CD14-positive monocyte (primary cell): Measurements from ENCODE around the gene FARP1. TPM values are rescaled to one million over a fixed set of nuclear protein-coding genes. Genes with fewer than 3 reads are reported as not detected.

Source experiments
- DNase-seq, 3 donors: peaks; one replicate each; pipeline ENCODE4 v3.0.0-alpha.2; 2011 to 2022
- H2AFZ ChIP-seq: 2 replicates; pipeline ENCODE4 v1.6.0; 2012; ENCODE audit warnings: mild to moderate bottlenecking, low read depth, low read length, inconsistent platforms; ENCODE audit not compliant: insufficient read depth, poor library complexity, severe bottlenecking
- H3K27ac ChIP-seq, 2 donors: 1 replicate in 1 of 2; 2 replicates in 1 of 2; pipeline ENCODE4 v1.5.1; 2012 to 2013; ENCODE audit warnings: low read length in 2 of 2, control low read depth in 1 of 2, inconsistent platforms in 1 of 2, low read depth in 1 of 2, mild to moderate bottlenecking in 1 of 2
- H3K27me3 ChIP-seq, 2 donors: one replicate each; pipeline versions ENCODE4 v1.6.0 to v1.6.1; 2011 to 2013; ENCODE audit warnings: low read length in 2 of 2; ENCODE audit not compliant: control insufficient read depth in 2 of 2, insufficient read depth in 2 of 2
- H3K36me3 ChIP-seq, 2 donors: replicated peaks in 1 of 2; 1 replicate in 1 of 2; 2 replicates in 1 of 2; pipeline versions ENCODE4 v1.5.1 to v1.6.1; 2012 to 2013; ENCODE audit warnings: low read length in 2 of 2, control low read depth in 1 of 2, inconsistent platforms in 1 of 2, mild to moderate bottlenecking in 1 of 2; ENCODE audit not compliant: insufficient read depth in 2 of 2, control insufficient read depth in 1 of 2
- H3K4me1 ChIP-seq, 2 donors: 1 replicate in 1 of 2; 2 replicates in 1 of 2; pipeline versions ENCODE4 v1.5.1 to v1.6.1; 2012 to 2013; ENCODE audit warnings: low read length in 2 of 2, control low read depth in 1 of 2, inconsistent platforms in 1 of 2, mild to moderate bottlenecking in 1 of 2, moderate library complexity in 1 of 2; ENCODE audit not compliant: insufficient read depth in 2 of 2, control insufficient read depth in 1 of 2
- H3K4me2 ChIP-seq: replicated peaks from 2 replicates; pipeline ENCODE3; 2012; ENCODE audit warnings: low read length, moderate library complexity, mild to moderate bottlenecking; ENCODE audit not compliant: poor library complexity, severe bottlenecking; ENCODE audit errors: extremely low read depth
- H3K4me3 ChIP-seq, 3 experiments: fragments of 200-600 bp in 1 of 3; sonication (generic) in 1 of 3; replicated peaks in 1 of 3; 1 replicate in 2 of 3; 2 replicates in 1 of 3; pipeline ENCODE4 v1.5.1; 2011 to 2013; ENCODE audit warnings: low read length in 3 of 3, mild to moderate bottlenecking in 3 of 3, control low read depth in 2 of 3, low read depth in 2 of 3, inconsistent platforms in 1 of 3, moderate library complexity in 1 of 3
- H3K79me2 ChIP-seq: 2 replicates; pipeline ENCODE4 v1.6.0; 2012; ENCODE audit warnings: mild to moderate bottlenecking, control low read depth, inconsistent platforms, low read length, moderate library complexity; ENCODE audit not compliant: insufficient read depth
- H3K9ac ChIP-seq: 2 replicates; pipeline ENCODE4 v1.6.0; 2017; ENCODE audit warnings: low read length, mild to moderate bottlenecking; ENCODE audit not compliant: insufficient read depth, poor library complexity, severe bottlenecking
- H3K9me3 ChIP-seq, 2 donors: replicated peaks in 1 of 2; 1 replicate in 1 of 2; 2 replicates in 1 of 2; pipeline versions ENCODE4 v1.5.1 to v1.6.1; 2012 to 2013; ENCODE audit warnings: low read length in 2 of 2, control low read depth in 1 of 2; ENCODE audit not compliant: control insufficient read depth in 1 of 2, insufficient read depth in 1 of 2
- H4K20me1 ChIP-seq: 2 replicates; pipeline ENCODE4 v1.6.0; 2012; ENCODE audit warnings: mild to moderate bottlenecking, low read length, control low read depth, moderate library complexity; ENCODE audit not compliant: insufficient read depth
- H3K27ac Mint-ChIP-seq, 7 donors: one replicate each; pipeline ENCODE4 v1.8.0; 2020; ENCODE audit warnings: mild to moderate bottlenecking in 7 of 7, mixed read lengths in 7 of 7, moderate library complexity in 6 of 7, inconsistent platforms in 2 of 7
- H3K27me3 Mint-ChIP-seq, 3 donors: one replicate each; pipeline ENCODE4 v1.8.0; 2021 to 2022; ENCODE audit warnings: low read depth in 3 of 3, mild to moderate bottlenecking in 3 of 3, mixed read lengths in 3 of 3, moderate library complexity in 3 of 3, inconsistent platforms in 1 of 3
- H3K36me3 Mint-ChIP-seq, 2 donors: one replicate each; pipeline ENCODE4 v1.8.0; 2020; ENCODE audit warnings: mixed read lengths in 2 of 2, inconsistent platforms in 1 of 2, mild to moderate bottlenecking in 1 of 2
- H3K4me1 Mint-ChIP-seq: one replicate; pipeline ENCODE4 v1.8.0; 2020; ENCODE audit warnings: mild to moderate bottlenecking, mixed read lengths
- H3K4me3 Mint-ChIP-seq, 2 donors: one replicate each; pipeline ENCODE4 v1.8.0; 2020; ENCODE audit warnings: mild to moderate bottlenecking in 2 of 2, mixed read lengths in 2 of 2, moderate library complexity in 1 of 2
- H3K9me3 Mint-ChIP-seq, 7 donors: one replicate each; pipeline ENCODE4 v1.8.0; 2020 to 2022; ENCODE audit warnings: mixed read lengths in 7 of 7, mild to moderate bottlenecking in 6 of 7, moderate library complexity in 6 of 7, inconsistent platforms in 2 of 7
- CTCF ChIP-seq: fragments of 200-600 bp; IDR thresholded peaks from one replicate; pipeline ENCODE4 v1.8.0; 2022; ENCODE audit warnings: antibody characterized with exemption, mild to moderate bottlenecking
- WGBS: methylation state at CpG from one replicate; pipeline ENCODE4 v1.1.5; 2013; ENCODE audit warnings: missing lambda C conversion rate; ENCODE audit not compliant: insufficient coverage; 5-methylcytosine and 5-hydroxymethylcytosine counted together
- intact Hi-C, 2 donors: fragments of 100-400 bp; cut with micrococcal nuclease; formaldehyde crosslinking; loops; one replicate each; pipeline versions ENCODE4 v1.15.0 to v1.15.1; 2023
- polyA plus RNA-seq, 3 donors: library from polyadenylated mRNA; depleted of rRNA in 1 of 3; unstranded in 2 of 3; stranded (reverse) in 1 of 3; fragments of 300-500 nt in 2 of 3; fragments of >200 nt in 1 of 3; fragmentation: Illumina TruSeq in 2 of 3; gene quantifications; 1 replicate in 2 of 3; 2 replicates in 1 of 3; pipeline ENCODE4 v1.2.3, GENCODE V29; 2012 to 2021

Gene FARP1
- polyA plus RNA-seq, 3 donors, result 0.01 to 0.16 (median 0.12) TPM

- Histone ChIP-seq H3K4me1 (no peaks in the 10 kb centered on the region), H2AFZ (no peak overlapping the region), H3K9ac (no peak overlapping the region), H3K27me3 (no peaks in the 10 kb centered on the region), H3K4me3 (no peak overlapping the region), H3K27ac (no peak overlapping the region), H3K4me2 (no peak overlapping the region), H3K79me2 (no peaks in the 10 kb centered on the region), H4K20me1 (no peaks in the 10 kb centered on the region), H3K36me3 (no peaks in the 10 kb centered on the region), H3K9me3 (no peaks in the 10 kb centered on the region)
- Mint-ChIP-seq H3K4me3 (no peak overlapping the region), H3K27me3 (peaks cover 3% of the 10 kb centered on the region in 3 donors), H3K27ac (no peak overlapping the region), H3K9me3 (peaks cover 0 to 10% (median 5%) of the 10 kb centered on the region in 7 donors), H3K4me1 (no peaks in the 10 kb centered on the region), H3K36me3 (no peaks in the 10 kb centered on the region)
- DNase-seq, result no peak
- no peak for TF ChIP-seq CTCF
- 84% methylated on average over 6 of the region's 10 CpGs for WGBS
- intact Hi-C loops, result no loop called here
Observed at GRCh38 chr13:98111168-98112098, 31.5 kb upstream of the FARP1 start.

GRCh38 chr13:98112456-98112855 is 30.4 kb upstream of the FARP1 start:
- Histone ChIP-seq H4K20me1 (no peaks in the 10 kb centered on the region), H3K27ac (no peak overlapping the region), H3K79me2 (no peaks in the 10 kb centered on the region), H3K36me3 (no peaks in the 10 kb centered on the region), H3K4me2 (no peak overlapping the region), H3K4me1 (no peaks in the 10 kb centered on the region), H3K9me3 (no peaks in the 10 kb centered on the region), H3K9ac (no peak overlapping the region), H3K27me3 (no peaks in the 10 kb centered on the region), H2AFZ (no peak overlapping the region), H3K4me3 (no peak overlapping the region)
- Mint-ChIP-seq H3K4me3 (no peak overlapping the region), H3K9me3 (peaks cover 0 to 7% (median 5%) of the 10 kb centered on the region in 7 donors), H3K27ac (no peak overlapping the region), H3K4me1 (no peaks in the 10 kb centered on the region), H3K27me3 (peaks cover 3% of the 10 kb centered on the region in 3 donors), H3K36me3 (no peaks in the 10 kb centered on the region)
- TF ChIP-seq CTCF, result no peak
- DNase-seq, result no peak
- WGBS, result 100% methylated on average over 1 of the region's 3 CpGs
- intact Hi-C loops, result no loop called here
